A549 (cell line): ENCODE measurements around the gene ZSWIM1. TPM values are rescaled to one million over a fixed set of nuclear protein-coding genes. Genes with fewer than 3 reads are reported as not detected.

Experiments
- ATAC-seq, 2 experiments: fragments of 200-7000 bp in 1 of 2; fragments of >200 bp in 1 of 2; cut with Nextera tagmentation in 1 of 2; cut with Tn5 transposase in 1 of 2; 3 replicates each; pipeline versions ENCODE4 v1.8.0 to v1.9.1; 2018 to 2020; ENCODE audit warnings: mild to moderate bottlenecking in 1 of 2, moderate library complexity in 1 of 2
- CTCF ChIA-PET: fragments of 300-600 bp; sonication (Branson Sonifier 250); formaldehyde crosslinking; extraction: SDS; loops from one replicate; lab custom pipeline; 2021; ENCODE audit warnings: antibody characterized with exemption, inconsistent platforms; lab: Yijun Ruan, JAX
- POLR2A ChIA-PET: fragments of 350-600 bp; formaldehyde crosslinking; extraction: SDS; loops from one replicate; lab custom pipeline; 2021; ENCODE audit warnings: antibody characterized with exemption, inconsistent platforms; lab: Yijun Ruan, JAX
- DNase-seq, 2 experiments: peaks; one replicate each; pipeline versions ENCODE4 v3.0.0 to v3.0.0-alpha.2; 2011 to 2016; ENCODE audit warnings: low read depth in 1 of 2, low spot score in 1 of 2
- FAIRE-seq: peaks from 2 replicates; lab custom pipeline; 2011; peaks lifted over from hg19 to GRCh38; lab: Jason Lieb, UNC
- H3K27ac ChIP-seq, 2 experiments: fragments of >200 bp; sonication (Bioruptor Twin); formaldehyde crosslinking; 3 replicates each; pipeline ENCODE4 v1.5.1; 2016 to 2017
- H3K4me1 ChIP-seq: fragments of >200 bp; sonication (Bioruptor Twin); formaldehyde crosslinking; 3 replicates; pipeline ENCODE4 v1.6.1; 2016
- H3K4me2 ChIP-seq: fragments of >200 bp; sonication (Bioruptor Twin); formaldehyde crosslinking; 3 replicates; pipeline ENCODE4 v1.6.1; 2016
- H3K4me3 ChIP-seq: fragments of >200 bp; sonication (Bioruptor Twin); formaldehyde crosslinking; 3 replicates; pipeline ENCODE4 v1.5.1; 2016
- H3K9me3 ChIP-seq: fragments of >200 bp; sonication (Bioruptor Twin); formaldehyde crosslinking; 3 replicates; pipeline ENCODE4 v1.6.1; 2016
- CBX2 ChIP-seq: fragments of 200-600 bp; sonication (generic); IDR thresholded peaks from 2 replicates; pipeline ENCODE4 v1.6.1; 2016; ENCODE audit warnings: low read depth, mild to moderate bottlenecking, borderline replicate concordance
- CEBPB ChIP-seq, 2 experiments: fragments of >200 bp in 1 of 2; sonication (Bioruptor Twin) in 1 of 2; formaldehyde crosslinking in 1 of 2; IDR thresholded peaks; 2 replicates each; pipeline ENCODE4 v1.6.1; 2012 to 2016
- EHF ChIP-seq: fragments of 250-450 bp; sonication (Bioruptor Pico); IDR thresholded peaks from 2 replicates; pipeline ENCODE4 v1.5.0; 2020; ENCODE audit warnings: mild to moderate bottlenecking
- EP300 ChIP-seq, 2 experiments: fragments of >200 bp; sonication (Bioruptor Twin); formaldehyde crosslinking; IDR thresholded peaks; 2 replicates in 1 of 2; 3 replicates in 1 of 2; pipeline ENCODE4 v1.6.1; 2016 to 2017
- FOSL2 ChIP-seq, 2 experiments: fragments of 450-650 bp in 1 of 2; fragments of >200 bp in 1 of 2; sonication (Bioruptor Twin) in 1 of 2; formaldehyde crosslinking; IDR thresholded peaks; 2 replicates each; pipeline versions ENCODE4 v1.5.0 to v1.6.1; 2016 to 2020; ENCODE audit warnings: mild to moderate bottlenecking in 1 of 2, moderate library complexity in 1 of 2
- JUNB ChIP-seq: fragments of >200 bp; sonication (Bioruptor Twin); formaldehyde crosslinking; IDR thresholded peaks from 2 replicates; pipeline ENCODE4 v1.6.1; 2016
- KDM1A ChIP-seq: fragments of 200-600 bp; sonication (generic); IDR thresholded peaks from 2 replicates; pipeline ENCODE4 v1.6.1; 2016; ENCODE audit warnings: low read depth, mild to moderate bottlenecking
- KDM5A ChIP-seq: fragments of 200-600 bp; sonication (generic); IDR thresholded peaks from 2 replicates; pipeline ENCODE4 v1.6.1; 2016; ENCODE audit warnings: antibody characterized with exemption, mild to moderate bottlenecking
- MAFK ChIP-seq: fragments of 450-650 bp; IDR thresholded peaks from 2 replicates; pipeline ENCODE4 v1.6.1; 2014; ENCODE audit not compliant: partially characterized antibody
- TFCP2L1 ChIP-seq: fragments of 250-450 bp; sonication (Bioruptor Pico); IDR thresholded peaks from 2 replicates; pipeline ENCODE4 v1.5.0; 2021; ENCODE audit warnings: mild to moderate bottlenecking
- ZC3H11A ChIP-seq: fragments of 450-650 bp; IDR thresholded peaks from 2 replicates; pipeline ENCODE4 v1.6.1; 2014; ENCODE audit warnings: antibody characterized with exemption, mild to moderate bottlenecking
- ZFP36 ChIP-seq: fragments of 450-650 bp; IDR thresholded peaks from 2 replicates; pipeline ENCODE4 v1.6.1; 2014; ENCODE audit warnings: borderline replicate concordance; ENCODE audit not compliant: partially characterized antibody
- WGBS: methylation state at CpG from one replicate; pipeline ENCODE4 v1.1.6; 2017; ENCODE audit errors: missing lambda C conversion rate; 5-methylcytosine and 5-hydroxymethylcytosine counted together
- polyA plus RNA-seq, 4 experiments: library from polyadenylated mRNA; depleted of rRNA in 3 of 4; stranded (reverse); fragments of >200 nt; fragmentation: RNase III in 1 of 4; extraction: RNeasy Plus Mini Kit Qiagen cat#74134 plus additional on column Dnase treatment in 1 of 4; gene quantifications; 2 replicates in 3 of 4; 3 replicates in 1 of 4; pipeline ENCODE4 v1.2.3, GENCODE V29; 2011 to 2017
- TF ChIP-seq, protein P1 (sequence below): fragments of 150-350 bp; IDR thresholded peaks from 2 replicates; pipeline ENCODE4 v1.6.1; 2014; ENCODE audit warnings: low read depth, mild to moderate bottlenecking, low read length
- TF ChIP-seq, protein P2 (sequence below): fragments of 450-650 bp; IDR thresholded peaks from 2 replicates; pipeline ENCODE4 v1.6.1; 2014; ENCODE audit warnings: antibody characterized with exemption

The ZSWIM1 gene
- polyA plus RNA-seq, 2 of the 4 experiments (the other 2 are of a cell fraction) = 4.7 to 6.6 TPM

DNA sequence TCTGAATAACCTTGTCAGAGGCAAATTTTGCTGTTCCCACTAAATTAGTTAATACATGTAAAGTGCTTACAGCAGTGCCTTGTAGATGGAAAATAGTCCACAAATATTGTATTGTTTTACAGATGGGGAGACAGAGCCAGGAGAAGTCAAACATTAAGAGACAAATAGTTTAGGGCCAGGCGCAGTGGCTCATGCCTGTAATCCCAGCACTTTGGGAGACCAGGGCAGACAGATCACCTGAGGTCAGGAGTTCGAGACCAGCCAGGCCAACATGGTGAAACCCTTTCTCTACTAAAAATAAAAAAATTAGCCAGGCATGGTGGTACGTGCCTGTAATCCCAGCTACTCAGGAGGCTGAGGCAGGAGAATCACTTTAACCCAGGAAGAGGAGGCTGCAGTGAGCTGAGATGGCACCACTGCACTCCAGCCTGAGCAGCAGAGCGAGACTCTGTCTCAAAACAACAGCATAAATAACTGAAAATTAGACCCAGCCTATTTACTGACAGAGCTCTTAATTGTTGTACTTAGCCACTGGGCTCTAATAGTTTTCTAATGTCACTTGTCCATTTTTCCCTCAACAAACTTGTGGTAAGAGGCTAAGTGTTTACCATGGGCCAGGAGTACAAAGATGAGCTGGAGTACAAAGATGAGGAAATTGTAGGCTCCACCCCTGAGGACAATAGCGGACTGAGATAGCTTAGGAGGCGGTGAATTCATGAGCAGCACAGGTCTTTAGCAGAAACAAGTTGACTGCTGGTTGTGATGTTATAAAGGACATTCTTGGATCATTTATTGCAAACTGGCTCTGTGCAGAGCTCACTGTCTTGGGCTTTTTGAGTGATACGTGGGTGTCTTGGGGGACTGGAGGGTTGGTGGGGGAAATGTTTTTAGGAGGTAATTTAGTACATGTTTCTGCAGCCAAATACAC lies 17.2 kb upstream of the ZSWIM1 start:
- H3K4me1 ChIP-seq = peaks cover 13% of the 10 kb centered on the region; the same call in 1 of the 3 replicates
- ChIA-PET CTCF (interaction anchor here (1.0 kb wide), 1 partner anchor 12 kb away, joined by 3 read pairs; no protein-coding TSS in a partner anchor), POLR2A (interaction anchor here (1.3 kb wide), 1 partner anchor 30 kb away, joined by 3 read pairs; the partner anchor contains the start of gene SNX21)
- FAIRE-seq = no peak
- H3K27ac ChIP-seq = no peak overlapping the region
- no peak for DNase-seq
- no peak for TF ChIP-seq JUNB
- no peak for TF ChIP-seq FOSL2 (IDR thresholded peaks at IDR 0.05)
- no peak for TF ChIP-seq FOSL2 (CRISPR knock-in tag; IDR thresholded peaks at IDR 0.05)
- no peak for TF ChIP-seq CBX2
- no peak for TF ChIP-seq ZFP36
- H3K4me3 ChIP-seq = no peak overlapping the region
- WGBS = 72% methylated on average over 7 of the region's 7 CpGs
- H3K4me2 ChIP-seq = no peak overlapping the region
- H3K9me3 ChIP-seq = no peaks in the 10 kb centered on the region
- ATAC-seq = no peak

DNA sequence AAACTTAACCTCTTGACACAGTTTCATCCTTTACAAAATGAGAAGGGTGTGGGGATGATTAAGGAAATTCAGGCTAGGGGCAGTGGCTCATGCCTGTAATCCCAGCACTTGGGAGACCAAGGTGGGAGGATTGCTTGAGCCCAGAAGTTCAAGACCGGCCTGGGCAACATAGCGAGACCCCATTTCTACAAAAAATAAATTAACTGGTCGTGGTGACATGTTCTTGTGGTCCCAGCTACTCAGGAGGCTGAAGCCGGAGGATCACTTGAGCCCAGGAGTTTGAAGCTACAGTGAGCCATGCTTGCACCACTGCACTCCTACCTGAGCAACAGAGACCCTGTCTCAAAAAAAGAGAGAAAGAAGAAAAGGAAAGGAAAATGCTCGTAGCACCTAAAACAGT lies 14.6 kb upstream of the ZSWIM1 start:
- POLR2A ChIA-PET = no interaction called here
- no peaks in the 10 kb centered on the region for H3K9me3 ChIP-seq
- CTCF ChIA-PET = interaction anchor here (2.7 kb wide), 1 partner anchor 10 kb away, joined by 9 read pairs; no protein-coding TSS in a partner anchor
- no peak for ATAC-seq
- no peak for TF ChIP-seq KDM5A
- TF ChIP-seq EP300 (IDR thresholded peaks at IDR 0.05) = no peak
- TF ChIP-seq CEBPB (IDR thresholded peaks at IDR 0.05) = no peak
- H3K4me1 ChIP-seq = 0 out of 3 replicates have a peak, but pooled peaks cover 5% of the 10 kb centered on the region
- WGBS = 77% methylated on average over 5 of the region's 5 CpGs
- no peak for DNase-seq
- H3K4me3 ChIP-seq = no peak overlapping the region
- FAIRE-seq = no peak
- no peak overlapping the region for H3K4me2 ChIP-seq
- no peak overlapping the region for H3K27ac ChIP-seq

DNA sequence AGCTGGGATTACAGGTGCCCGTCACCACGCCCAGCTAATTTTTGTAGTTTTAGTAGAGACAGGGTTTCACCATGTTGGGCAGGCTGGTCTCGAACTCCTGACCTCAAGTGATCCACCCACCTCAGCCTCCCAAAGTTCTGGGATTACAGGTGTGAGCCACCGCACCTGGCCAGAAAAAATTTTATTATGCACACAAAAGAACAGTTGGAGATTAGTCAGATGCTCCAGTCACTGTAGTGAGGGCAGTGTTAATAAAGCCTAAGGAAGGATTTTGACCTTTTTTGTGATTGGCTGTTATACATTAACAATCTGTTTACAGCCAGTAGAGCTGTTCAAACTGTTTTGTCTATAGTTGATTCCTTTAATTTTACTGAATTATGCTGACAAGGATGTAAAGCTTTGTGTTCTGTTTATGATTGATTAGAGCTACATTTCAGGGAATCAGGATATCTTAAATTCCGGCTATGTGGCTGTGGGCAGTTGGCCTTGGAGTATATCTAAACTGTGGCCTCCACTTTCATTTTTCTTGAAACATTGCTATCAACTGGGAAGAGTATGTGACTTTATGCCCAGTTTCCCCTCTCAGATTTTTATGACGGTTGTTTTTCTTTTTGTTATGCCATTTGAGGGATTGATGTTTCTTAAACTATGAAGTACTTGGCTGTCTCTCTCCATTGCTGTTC lies 13.8 kb upstream of the ZSWIM1 start:
- 0 out of 3 replicates have a peak, but pooled peaks cover 5% of the 10 kb centered on the region for H3K4me1 ChIP-seq
- WGBS = 68% methylated on average over 6 of the region's 6 CpGs
- ChIA-PET POLR2A (interaction anchor here (0.8 kb wide), 1 partner anchor 68 kb away, joined by 3 read pairs; no protein-coding TSS in a partner anchor), CTCF (interaction anchor here (2.7 kb wide), 1 partner anchor 11 kb away, joined by 9 read pairs; no protein-coding TSS in a partner anchor)
- no peak for ATAC-seq
- FAIRE-seq = no peak
- H3K4me2 ChIP-seq = no peak overlapping the region
- no peak overlapping the region for H3K4me3 ChIP-seq
- H3K27ac ChIP-seq = no peak overlapping the region
- TF ChIP-seq EHF (CRISPR knock-in tag) (no peak), MAFK (peak; percentile 49), ZC3H11A (no peak)
- TF ChIP-seq, protein P1, sequence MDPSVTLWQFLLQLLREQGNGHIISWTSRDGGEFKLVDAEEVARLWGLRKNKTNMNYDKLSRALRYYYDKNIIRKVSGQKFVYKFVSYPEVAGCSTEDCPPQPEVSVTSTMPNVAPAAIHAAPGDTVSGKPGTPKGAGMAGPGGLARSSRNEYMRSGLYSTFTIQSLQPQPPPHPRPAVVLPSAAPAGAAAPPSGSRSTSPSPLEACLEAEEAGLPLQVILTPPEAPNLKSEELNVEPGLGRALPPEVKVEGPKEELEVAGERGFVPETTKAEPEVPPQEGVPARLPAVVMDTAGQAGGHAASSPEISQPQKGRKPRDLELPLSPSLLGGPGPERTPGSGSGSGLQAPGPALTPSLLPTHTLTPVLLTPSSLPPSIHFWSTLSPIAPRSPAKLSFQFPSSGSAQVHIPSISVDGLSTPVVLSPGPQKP = no peak
- no peaks in the 10 kb centered on the region for H3K9me3 ChIP-seq
- DNase-seq = no peak

DNA sequence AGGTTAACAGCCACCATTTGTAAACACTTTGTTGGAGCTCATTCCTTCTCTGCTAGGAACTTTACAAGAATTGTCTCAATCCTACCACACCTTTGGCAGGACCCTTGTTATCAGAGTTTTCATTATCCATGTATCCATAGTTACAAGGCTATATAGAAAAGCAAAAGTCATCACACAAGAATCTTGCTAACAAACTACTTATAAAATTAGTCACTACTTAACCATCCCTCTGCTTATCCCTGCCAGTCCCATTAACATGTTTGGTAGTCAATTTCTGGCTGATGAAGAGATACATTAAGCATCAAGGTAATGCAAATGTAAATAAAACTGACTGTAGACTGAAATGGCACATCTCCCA lies 13.2 kb upstream of the ZSWIM1 start:
- Histone ChIP-seq H3K4me2 (no peak overlapping the region), H3K4me3 (no peak overlapping the region)
- FAIRE-seq = no peak

More for the DNA sequence above, 13.2 kb upstream of the ZSWIM1 start:
- TF ChIP-seq, protein P2, sequence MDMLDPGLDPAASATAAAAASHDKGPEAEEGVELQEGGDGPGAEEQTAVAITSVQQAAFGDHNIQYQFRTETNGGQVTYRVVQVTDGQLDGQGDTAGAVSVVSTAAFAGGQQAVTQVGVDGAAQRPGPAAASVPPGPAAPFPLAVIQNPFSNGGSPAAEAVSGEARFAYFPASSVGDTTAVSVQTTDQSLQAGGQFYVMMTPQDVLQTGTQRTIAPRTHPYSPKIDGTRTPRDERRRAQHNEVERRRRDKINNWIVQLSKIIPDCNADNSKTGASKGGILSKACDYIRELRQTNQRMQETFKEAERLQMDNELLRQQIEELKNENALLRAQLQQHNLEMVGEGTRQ = no peak
- TF ChIP-seq TFCP2L1 = no peak
- no peak for TF ChIP-seq KDM1A
- TF ChIP-seq, all 56 proteins: peak for 0
- Histone ChIP-seq H3K27ac (no peak overlapping the region), H3K4me1 (0 out of 3 replicates have a peak, but pooled peaks cover 5% of the 10 kb centered on the region), H3K9me3 (no peaks in the 10 kb centered on the region)
- peak in 1 of 2 experiments; percentile 31; a peak in 1 of 6 replicates for ATAC-seq
- CTCF ChIA-PET = interaction anchor here (0.6 to 2.7 kb wide), 2 partner anchors 12 to 28 kb away, joined by 6 to 9 read pairs; no protein-coding TSS in a partner anchor
- POLR2A ChIA-PET = interaction anchor here (0.8 kb wide), 1 partner anchor 67 kb away, joined by 3 read pairs; no protein-coding TSS in a partner anchor
- no peak for DNase-seq
